HG03159 (cell line): ENCODE results near the gene CPD.

Experiments used
- ATAC-seq: cut with Tn5 transposase; IDR thresholded peaks from one replicate; pipeline ENCODE4 v1.9.1; 2021; ENCODE audit warnings: mild to moderate bottlenecking, moderate library complexity; ENCODE audit not compliant: unreplicated experiment

CPD gene

DNA sequence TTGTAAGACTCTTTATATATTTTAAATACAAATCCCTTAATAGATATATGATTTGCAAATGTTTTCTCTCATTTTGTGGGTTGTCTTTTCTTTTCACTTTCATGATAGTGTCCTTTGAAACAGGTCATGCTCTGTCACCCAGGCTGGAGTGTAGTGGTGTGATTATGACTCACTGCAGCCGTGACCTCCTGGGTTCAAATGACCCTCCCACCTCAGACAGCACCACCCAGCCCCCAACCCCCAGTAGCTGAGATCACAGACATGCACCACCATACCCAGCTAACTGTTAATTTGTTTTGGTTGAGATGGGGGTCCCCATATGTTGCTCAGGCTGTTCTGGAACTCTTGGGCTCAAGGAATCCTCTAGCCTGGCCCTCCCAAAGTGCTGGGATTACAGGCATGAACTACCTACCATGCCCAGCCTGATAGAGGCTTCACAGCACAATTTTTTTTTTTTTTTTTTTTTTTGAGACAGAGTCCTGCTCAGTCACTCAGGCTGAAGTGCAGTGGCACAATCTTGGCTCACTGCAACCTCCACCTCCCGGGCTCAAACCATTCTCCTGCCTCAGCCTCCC, 26.4 kb upstream of the CPD start:
- ATAC-seq, result no peak

- no peak for ATAC-seq
These were observed 24.0 kb upstream of the CPD start for GRCh38 chr17:30354701-30355100.

DNA sequence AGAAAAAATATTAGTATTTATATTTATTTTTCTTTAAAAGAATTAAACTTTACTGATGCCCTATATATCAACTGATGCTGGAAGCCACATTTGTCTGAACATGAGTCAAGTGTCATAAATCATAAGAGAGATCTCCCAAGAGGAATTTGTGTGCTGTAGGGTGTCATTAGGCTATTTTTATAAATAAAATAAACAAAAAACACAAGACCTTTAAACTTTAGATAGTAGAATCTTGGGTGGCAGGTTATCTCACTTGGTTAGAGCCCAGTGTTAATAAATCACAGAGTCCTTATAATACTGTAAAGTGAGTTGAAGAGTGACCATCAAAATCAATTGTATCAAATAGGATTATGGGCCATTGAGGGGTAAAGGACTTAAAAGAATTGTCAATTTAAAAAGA, 21.3 kb upstream of the CPD start:
- ATAC-seq, result no peak

DNA sequence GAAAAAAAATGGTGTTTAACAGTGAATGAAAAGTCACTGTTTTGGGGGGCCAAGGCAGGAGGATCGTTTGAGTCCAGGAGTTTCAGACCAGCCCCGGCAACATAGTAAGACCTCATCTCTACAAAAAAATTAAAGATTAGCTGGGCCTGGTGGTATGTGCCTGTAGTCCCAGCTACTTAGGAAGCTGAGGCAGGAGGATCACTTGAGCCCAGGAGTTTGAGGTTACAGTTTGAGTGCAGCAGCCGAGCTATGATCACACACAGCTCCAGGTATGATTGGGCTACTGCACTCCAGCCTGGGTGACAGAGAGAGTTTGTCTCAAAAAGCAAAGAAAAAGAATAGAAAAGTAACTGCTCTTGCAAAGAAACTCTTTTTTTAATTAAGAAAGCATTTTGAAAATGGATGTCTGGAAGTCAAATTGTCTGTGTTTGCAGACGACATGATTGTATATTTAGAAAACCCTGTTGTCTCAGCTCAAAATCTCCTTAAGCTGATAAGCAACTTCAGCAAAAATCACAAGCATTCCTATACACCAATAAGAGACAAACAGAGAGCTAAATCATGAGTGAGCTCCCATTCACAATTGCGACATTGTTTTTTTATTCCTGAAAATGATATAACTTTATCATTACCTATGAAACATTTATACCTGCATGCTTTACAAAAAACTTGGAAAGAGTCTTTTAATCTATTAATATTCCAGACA, 20.5 kb upstream of the CPD start:
- no peak for ATAC-seq

DNA sequence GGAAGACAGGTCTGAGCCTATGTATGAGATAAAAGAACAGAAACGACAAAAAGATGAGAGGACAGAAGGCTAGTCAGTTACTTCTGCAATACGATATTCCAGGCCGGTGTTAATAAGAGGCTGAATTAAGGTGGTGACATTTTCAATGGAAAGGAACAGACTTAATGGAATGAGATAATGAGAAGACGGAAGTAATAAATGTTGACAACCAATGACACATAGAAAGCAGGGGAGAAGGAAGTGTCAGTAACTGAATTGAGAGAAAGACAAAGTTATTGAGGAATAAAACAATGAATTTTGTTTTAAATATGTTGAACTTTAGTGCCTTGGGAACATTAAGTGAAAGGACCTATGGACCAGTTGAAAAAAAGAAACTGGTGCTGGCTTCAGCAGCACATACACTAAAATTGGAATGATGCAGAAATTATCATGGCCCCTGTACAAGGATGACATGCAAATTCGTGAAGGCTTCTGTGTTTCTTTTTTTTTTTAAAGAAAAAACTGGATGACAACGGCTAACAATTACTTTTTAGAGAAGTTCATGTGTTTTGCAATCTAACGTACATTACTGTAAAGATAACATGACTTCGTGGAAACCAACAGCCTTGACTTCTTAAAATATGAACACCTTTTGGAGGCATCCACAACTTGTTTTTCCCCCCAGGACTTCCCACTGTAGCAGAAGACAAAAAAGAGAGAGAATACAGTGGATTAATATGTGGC, 18.5 kb upstream of the CPD start:
- ATAC-seq, result no peak

DNA sequence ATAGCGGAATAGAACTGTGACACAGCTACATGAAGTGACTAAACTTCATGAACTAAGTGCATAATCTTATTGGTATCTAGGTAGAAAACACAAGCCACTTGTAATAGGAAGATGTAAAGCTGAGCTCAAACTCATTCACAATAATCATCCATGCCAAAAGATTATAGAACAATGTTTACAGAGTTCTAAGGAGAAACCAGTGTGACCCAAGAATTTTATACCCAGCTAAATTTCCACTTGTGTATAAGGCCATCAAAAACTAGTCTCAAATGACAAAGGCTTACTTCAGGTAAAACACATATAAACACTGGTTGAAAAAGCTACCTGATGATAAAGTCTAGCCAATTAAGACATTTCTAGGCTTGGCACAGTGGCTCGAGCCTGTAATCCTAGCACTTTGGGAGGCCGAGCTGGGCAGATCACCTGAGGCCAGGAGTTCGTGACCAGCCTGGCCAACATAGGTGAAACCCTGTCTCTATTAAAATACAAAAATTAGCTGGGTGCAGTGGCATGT, 16.9 kb upstream of the CPD start:
- no peak for ATAC-seq

- ATAC-seq, result peak; percentile 90
These were observed 15.0 kb upstream of the CPD start for GRCh38 chr17:30363715-30364202.

DNA sequence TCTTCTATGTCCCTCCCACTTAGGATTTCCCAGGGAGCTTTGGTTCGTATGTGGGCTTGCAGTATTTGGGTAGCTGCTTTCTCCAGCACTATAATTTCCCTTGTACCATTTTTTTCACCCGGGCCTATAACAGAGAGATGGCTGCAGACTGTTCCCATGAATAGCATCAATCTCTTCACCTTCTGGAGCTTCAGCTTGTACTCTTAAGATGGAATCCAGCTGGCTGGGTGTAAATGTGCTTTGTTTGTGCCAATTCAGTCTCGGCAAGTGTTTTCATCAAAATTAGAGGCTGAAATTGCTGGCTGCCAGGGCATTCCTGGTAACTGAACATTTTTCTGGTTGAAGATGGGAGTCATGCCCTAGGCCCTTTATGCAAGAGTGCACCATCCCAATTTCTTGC, 12.2 kb upstream of the CPD start:
- no peak for ATAC-seq

- ATAC-seq, result no peak
These were observed 9.6 kb upstream of the CPD start for GRCh38 chr17:30368912-30369720.

DNA sequence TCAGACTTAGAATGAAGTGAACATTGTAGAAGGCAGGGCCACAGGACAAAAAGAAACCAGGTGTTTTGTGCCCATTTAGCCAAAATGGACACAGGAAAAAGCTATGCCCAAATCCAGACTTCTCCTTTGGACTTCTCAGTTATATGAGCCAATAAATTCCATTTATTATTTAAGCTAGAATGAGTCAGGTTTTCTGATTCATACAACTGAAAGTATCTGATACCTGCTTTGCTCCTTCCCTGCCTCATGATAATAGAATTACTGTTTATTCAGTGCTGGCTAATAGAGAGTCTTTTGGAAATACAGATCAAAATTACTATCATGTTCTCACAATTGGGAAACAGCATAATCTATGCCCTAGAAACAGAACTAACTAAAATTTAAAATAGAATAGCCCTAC, 8.7 kb upstream of the CPD start:
- ATAC-seq, result no peak

DNA sequence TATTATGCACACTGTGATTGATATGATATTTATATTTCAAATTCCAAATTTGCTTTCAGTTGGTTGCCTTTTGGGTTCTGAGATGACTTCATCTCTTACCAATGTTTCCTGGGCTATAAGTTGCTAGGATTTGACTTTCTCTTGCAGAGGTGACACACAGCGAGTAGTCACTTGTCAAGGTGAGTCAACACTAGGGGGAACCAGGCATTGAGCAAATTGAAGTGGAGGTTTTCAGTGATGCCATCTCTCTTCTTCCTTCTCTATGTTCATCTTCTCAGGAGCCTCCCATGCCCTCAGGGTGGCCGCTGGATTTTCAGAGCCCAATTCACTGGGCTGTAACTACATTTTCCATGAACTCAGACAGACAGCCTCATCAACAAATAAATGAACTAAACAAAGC, 6.0 kb upstream of the CPD start:
- no peak for ATAC-seq

DNA sequence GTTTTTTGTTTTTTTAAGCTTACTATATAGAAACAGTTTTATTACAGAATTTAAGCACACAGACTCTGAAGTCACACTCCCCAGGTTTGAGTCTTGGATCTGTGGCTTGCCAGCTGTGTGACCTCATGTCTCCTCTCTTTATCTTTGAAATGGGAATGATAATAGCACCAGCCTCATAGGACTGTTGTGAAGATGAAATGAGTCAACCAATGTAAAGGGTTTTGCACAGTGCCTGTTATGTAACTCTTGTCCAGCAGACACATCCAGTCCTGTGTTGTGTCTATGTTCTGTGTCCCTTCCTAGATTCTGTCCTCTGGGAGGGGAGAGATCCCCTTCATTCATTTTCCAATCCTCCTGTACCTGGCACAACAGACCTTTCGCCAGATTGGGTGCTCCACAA, 3.1 kb upstream of the CPD start:
- no peak for ATAC-seq

GRCh38 chr17:30376621-30377452, 1.9 kb upstream of the CPD start:
- ATAC-seq, result no peak

DNA sequence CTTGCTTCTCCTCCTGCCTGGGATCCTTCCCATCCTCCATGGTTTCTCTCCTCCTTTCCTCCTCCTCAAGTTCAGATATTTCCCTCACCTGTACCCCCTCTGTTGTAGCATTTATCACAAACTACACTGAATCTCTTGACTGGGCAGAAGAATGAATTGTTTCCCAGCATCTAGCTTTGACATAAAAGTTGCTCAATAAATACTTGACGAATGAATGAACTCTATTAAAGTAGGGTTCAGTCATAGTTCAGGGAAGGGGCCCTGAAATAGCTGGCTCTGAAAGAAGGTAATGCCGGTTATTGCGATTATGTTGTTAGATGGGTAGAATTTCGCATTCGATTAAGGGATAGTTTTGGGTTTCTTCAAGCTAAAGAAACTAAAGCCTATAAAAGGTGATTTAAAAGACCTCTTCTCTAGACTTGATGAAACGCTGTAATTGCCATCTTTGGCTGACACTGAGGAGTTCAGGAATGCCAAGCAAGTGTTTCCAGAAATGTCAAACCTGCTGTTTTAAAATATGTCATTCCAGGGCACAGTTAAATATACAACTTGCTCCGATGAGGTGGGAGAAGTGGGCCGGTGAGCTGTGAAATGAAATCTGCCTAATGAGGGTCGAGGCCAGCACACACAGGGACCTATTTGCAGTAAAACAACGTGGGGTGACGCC, 1.0 kb upstream of the CPD start:
- ATAC-seq, result no peak

GRCh38 chr17:30378241-30378824, 394 bp upstream of the CPD start:
- ATAC-seq, result peak; percentile 3

DNA sequence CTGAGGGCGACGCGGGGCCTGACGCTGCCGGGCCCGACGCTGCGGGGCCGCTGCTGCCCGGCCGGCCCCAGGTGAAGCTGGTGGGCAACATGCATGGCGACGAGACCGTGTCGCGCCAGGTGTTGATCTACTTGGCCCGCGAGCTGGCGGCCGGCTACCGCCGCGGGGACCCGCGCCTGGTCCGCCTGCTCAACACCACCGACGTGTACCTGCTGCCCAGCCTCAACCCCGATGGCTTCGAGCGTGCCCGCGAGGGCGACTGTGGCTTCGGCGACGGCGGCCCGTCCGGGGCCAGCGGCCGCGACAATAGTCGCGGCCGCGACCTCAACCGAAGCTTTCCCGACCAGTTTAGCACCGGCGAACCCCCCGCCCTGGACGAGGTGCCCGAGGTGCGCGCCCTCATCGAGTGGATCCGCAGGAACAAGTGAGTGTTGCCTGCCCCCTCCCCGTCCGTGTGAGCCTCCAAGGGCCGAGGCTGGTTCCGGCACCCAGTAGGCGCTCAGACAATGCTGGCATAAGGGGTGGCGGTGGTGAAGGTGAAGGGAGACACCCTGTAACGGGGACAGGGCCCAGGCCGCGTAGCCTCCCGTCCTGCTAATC, 676 bp downstream of the CPD start:
- ATAC-seq, result peak; percentile 10

- ATAC-seq, result peak; percentile 36
These were observed 1.2 kb downstream of the CPD start for GRCh38 chr17:30379903-30380381.

DNA sequence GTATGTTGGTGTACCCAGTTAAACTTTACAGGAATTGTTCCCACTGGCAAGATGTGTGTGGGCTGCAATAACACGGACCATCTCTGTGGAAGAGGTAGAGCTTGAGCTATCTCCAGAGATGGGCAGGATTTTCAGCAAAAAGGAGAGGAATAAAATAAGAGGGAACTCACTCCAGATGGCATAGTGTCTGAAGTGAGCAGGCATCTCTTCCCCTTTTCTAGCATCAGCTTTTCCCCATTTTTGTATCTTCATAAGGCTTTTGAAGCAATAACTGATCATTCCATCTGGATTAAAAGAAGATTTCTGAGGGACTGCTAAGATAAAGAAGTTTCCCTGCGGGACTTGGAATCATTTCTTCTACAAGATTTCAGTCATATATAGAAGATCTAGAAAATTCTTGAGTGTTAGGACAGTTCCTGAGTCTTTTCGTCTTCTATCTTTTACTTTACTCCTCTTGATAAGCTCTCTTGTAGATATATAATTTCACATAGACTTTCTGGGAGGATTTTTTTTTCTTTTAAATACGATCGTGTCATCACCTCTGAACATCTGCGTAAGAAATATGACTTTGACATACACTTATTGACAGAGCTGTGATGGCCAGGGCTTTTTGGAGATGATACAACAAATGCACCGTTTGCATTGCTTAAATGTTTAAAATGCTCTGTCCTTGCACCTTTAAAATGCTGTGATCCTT, 2.1 kb downstream of the CPD start:
- no peak for ATAC-seq
